HG02610 (cell line): ENCODE measurements around the gene PCDHGB1.
A peak's percentile ranks its signal among the peaks of the same experiment; 100 is the strongest.
"Not testable (repeated sequence)": the region's sequence is repeated elsewhere in the genome, so short reads cannot be mapped to it uniquely, and the experiment has no call there.

Experiments used
- ATAC-seq: cut with Tn5 transposase; IDR thresholded peaks from one replicate; pipeline ENCODE4 v1.9.1; 2021; ENCODE audit warnings: mild to moderate bottlenecking, moderate library complexity; ENCODE audit not compliant: unreplicated experiment

The PCDHGB1 gene

GRCh38 chr5:141345327-141345726 is 4.6 kb upstream of the PCDHGB1 start:
- ATAC-seq: no peak

GRCh38 chr5:141346017-141346416 is 3.9 kb upstream of the PCDHGB1 start:
- ATAC-seq: not testable (repeated sequence)

DNA sequence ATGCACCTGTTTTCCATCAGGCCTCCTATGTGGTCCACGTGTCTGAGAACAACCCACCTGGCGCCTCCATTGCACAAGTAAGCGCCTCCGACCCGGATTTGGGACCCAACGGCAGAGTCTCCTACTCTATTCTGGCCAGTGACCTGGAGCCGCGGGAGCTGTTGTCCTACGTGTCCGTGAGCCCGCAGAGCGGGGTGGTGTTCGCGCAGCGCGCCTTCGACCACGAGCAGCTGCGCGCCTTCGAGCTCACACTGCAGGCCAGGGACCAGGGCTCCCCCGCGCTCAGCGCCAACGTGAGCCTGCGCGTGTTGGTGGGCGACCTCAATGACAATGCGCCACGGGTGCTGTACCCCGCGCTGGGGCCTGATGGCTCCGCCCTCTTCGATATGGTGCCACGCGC is 1.7 kb downstream of the PCDHGB1 start:
- no peak for ATAC-seq

DNA sequence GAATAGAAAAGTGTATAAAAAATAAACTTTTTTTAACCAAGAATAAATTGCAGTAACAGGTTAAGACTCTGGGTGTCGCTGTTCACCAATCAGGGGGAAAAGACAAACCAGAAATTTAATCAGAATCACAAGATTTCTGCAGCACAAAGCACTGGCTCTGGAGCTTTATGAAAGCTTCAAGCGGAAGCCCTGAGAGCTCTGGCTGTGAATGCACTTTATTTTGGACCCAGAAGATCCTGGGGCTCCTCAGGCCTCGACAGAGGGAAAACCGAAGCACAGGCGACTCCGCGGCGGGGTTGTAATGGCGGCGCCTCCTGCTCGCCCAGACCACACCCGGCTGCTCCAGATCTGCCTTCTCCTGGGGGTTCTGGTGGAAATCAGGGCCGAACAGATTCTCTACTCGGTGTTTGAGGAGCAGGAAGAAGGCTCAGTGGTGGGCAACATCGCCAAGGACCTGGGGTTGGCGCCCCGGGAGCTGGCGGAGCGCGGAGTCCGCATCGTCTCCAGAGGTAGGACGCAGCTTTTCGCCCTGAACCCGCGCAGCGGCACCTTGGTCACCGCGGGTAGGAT is 5.1 kb downstream of the PCDHGB1 start, which contains the start of gene PCDHGA4:
TSS of gene PCDHGA4 (plus strand) at position 122 of the 570 bp plus-strand sequence. CDS start at position 209, 87 bp downstream.
- no peak for ATAC-seq

GRCh38 chr5:141355641-141356040 is 5.7 kb downstream of the PCDHGB1 start:
- no peak for ATAC-seq

DNA sequence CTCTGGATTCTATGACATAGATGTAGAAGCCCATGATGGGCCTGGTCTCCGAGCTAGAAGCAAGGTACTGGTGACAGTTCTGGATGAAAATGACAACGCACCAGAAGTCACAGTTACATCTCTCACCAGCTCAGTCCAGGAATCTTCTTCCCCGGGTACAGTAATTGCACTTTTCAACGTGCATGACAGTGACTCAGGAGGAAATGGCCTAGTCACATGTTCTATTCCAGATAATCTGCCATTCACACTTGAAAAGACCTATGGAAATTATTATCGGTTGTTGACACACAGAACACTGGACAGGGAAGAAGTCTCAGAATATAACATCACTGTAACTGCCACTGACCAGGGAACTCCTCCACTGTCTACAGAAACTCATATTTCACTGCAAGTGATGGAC is 6.2 kb downstream of the PCDHGB1 start:
- ATAC-seq: no peak

DNA sequence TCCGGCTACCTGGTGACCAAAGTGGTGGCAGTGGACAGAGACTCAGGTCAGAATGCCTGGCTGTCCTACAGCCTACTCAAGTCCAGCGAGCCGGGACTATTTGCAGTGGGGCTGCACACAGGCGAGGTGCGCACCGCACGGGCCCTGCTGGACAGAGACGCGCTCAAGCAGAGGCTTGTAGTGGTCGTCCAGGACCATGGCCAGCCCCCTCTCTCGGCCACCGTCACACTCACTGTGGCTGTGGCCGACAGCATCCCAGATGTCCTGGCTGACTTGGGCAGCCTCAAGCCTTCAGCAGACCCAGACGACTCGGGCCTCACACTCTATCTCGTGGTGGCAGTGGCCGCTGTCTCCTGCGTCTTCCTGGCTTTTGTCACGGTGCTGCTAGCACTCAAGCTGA is 7.1 kb downstream of the PCDHGB1 start:
- no peak for ATAC-seq

DNA sequence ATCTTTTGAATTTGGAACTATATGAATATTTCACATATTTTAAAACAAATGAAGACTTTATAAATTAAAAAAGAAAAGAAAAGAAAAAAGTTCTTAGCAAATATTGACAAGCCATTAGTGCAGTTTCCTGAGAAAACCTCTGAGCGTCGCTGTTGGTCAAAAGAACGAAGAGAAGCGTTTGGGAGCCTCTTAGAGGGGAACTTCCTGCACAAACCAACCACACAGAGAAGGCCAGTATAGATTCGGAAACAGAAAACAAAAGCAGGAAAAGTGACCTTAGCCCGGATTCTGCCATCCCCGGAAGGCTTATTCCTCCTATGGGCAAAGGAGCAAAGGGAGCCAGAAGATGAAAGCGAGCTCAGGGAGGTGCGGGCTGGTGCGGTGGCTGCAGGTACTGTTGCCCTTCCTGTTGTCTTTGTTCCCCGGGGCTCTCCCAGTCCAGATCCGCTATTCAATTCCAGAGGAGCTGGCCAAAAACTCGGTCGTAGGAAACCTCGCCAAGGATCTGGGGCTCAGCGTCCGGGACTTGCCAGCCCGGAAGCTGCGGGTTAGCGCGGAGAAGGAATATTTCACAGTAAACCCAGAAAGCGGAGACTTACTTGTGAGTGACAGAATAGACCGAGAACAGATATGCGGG is 10.0 kb downstream of the PCDHGB1 start, which contains the start of gene PCDHGB2:
TSS of gene PCDHGB2 (plus strand) at position 205 of the 637 bp plus-strand sequence. CDS start at position 347, 142 bp downstream.
- ATAC-seq: peak; percentile 79

- no peak for ATAC-seq
These were observed 10.8 kb downstream of the PCDHGB1 start for GRCh38 chr5:141360685-141361084.

- no peak for ATAC-seq
These were observed 12.8 kb downstream of the PCDHGB1 start for GRCh38 chr5:141362719-141363118.

- ATAC-seq: no peak
These were observed 14.2 kb downstream of the PCDHGB1 start, which contains the start of gene PCDHGA5 for GRCh38 chr5:141363952-141364660. PCDHGA5 (plus strand) TSS chr5:141364162; CDS start chr5:141364331, 169 bp downstream.

GRCh38 chr5:141366016-141366896 is 16.4 kb downstream of the PCDHGB1 start:
- no peak for ATAC-seq

GRCh38 chr5:141369994-141370848 is 20.3 kb downstream of the PCDHGB1 start, which contains the start of gene PCDHGB3:
PCDHGB3 (plus strand) TSS chr5:141370242; CDS start chr5:141370395, 153 bp downstream.
- peak; percentile 65 for ATAC-seq

DNA sequence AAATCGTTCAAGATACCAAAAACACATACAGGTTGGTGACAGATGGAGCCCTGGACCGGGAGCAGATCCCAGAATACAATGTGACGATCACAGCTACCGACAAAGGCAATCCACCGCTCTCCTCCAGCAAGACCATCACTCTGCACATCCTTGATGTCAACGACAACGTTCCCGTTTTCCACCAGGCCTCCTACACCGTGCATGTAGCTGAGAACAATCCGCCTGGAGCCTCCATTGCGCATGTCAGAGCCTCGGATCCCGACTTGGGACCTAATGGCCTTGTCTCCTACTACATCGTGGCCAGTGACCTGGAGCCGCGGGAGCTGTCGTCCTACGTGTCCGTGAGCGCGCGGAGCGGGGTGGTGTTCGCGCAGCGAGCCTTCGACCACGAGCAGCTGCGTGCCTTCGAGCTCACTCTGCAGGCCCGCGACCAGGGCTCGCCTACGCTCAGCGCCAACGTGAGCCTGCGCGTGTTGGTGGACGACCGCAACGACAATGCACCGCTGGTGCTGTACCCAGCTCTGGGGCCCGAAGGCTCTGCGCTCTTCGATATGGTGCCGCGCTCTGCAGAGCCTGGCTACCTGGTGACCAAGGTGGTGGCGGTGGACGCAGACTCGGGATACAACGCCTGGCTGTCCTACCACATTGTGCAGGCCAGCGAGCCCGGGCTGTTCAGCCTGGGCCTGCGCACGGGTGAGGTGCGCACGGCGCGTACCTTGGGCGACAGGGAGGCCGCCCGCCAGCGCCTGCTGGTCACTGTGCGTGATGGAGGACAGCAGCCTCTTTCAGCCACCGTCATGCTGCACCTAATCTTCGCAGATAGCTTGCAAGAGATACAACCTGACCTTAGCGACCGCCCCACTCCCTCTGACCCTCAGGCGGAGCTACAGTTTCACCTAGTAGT is 21.9 kb downstream of the PCDHGB1 start:
- no peak for ATAC-seq

DNA sequence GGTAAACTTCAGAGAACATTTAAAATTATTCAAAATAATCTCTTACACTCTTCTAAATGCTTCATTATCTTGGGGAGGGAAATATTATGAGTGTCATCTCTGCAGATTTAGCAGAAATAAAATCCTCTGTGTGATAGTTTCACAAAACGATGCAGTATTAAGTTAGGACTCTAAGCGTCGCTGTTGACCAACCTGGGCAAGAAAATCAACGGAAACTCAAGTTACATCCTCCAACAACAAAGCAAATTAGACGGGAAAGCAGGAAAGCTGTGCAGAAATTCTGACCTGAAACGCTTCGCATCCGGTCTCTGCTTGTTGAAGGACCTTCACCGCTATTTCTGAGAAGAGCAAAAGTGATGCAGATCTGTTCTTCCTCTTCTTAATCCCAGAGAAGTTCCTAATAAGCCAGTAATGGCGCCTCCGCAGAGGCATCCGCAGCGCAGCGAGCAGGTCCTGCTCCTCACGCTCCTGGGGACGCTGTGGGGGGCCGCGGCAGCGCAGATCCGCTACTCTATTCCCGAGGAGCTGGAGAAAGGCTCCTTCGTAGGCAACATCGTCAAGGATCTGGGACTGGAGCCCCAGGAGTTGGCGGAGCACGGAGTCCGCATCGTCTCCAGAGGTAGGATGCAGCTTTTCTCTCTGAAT is 23.9 kb downstream of the PCDHGB1 start, which contains the start of gene PCDHGA6:
TSS of gene PCDHGA6 (plus strand) at position 219 of the 645 bp plus-strand sequence. CDS start at position 412, 193 bp downstream.
- ATAC-seq: no peak

DNA sequence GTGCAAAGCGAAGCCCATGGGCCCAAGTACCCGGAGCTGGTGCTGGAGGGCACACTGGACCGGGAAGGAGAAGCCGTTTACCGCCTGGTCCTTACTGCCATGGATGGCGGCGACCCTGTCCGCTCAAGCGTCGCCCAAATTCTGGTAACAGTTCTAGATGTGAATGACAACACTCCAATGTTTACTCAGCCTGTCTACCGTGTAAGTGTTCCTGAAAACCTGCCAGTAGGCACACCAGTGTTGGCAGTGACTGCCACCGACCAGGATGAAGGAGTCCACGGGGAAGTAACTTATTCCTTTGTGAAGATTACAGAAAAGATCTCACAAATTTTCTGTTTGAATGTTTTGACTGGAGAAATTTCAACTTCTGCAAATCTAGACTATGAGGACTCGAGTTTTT is 24.7 kb downstream of the PCDHGB1 start:
- ATAC-seq: no peak

- not testable (repeated sequence) for ATAC-seq
These were observed 25.7 kb downstream of the PCDHGB1 start for GRCh38 chr5:141375444-141376155.
